ENCODE data around the gene FAAH.

GRCh38 chr1:46452931-46453325 lies 58.8 kb downstream of the FAAH start:
- TF ChIP-seq CTCF (IDR thresholded peaks at IDR 0.05) = no peak
- TF ChIP-seq EP300 (IDR thresholded peaks at IDR 0.05) = no peak
- no peak for TF ChIP-seq POLR2AphosphoS5 (IDR thresholded peaks at IDR 0.05)
- no peak for TF ChIP-seq POLR2A (IDR thresholded peaks at IDR 0.05)
